DMS79 treated with DMSO at 0.1 percent for 48 hours (cell line): Measurements from ENCODE around the gene PAM.

Source experiments
- DNase-seq: peaks from one replicate; lab custom pipeline; 2025; lab: John Stamatoyannopoulos, UW

PAM gene

GRCh38 chr5:102860035-102860434, 104.9 kb downstream of the PAM start:
- DNase-seq, result no peak

GRCh38 chr5:102863058-102863457, 108.0 kb downstream of the PAM start:
- no peak for DNase-seq

GRCh38 chr5:102863764-102864560, 108.9 kb downstream of the PAM start:
- peak; percentile 76 for DNase-seq

- DNase-seq, result peak; percentile 32
Measured at GRCh38 chr5:102865171-102865509, 110.0 kb downstream of the PAM start.

GRCh38 chr5:102865510-102866236, 110.6 kb downstream of the PAM start:
- DNase-seq, result no peak

GRCh38 chr5:102866237-102866600, 111.1 kb downstream of the PAM start:
- peak; percentile 29 for DNase-seq

- no peak for DNase-seq
Measured at GRCh38 chr5:102867992-102868662, 113.0 kb downstream of the PAM start.

- DNase-seq, result no peak
Measured at GRCh38 chr5:102869230-102869629, 114.1 kb downstream of the PAM start.

- no peak for DNase-seq
Measured at GRCh38 chr5:102873379-102873932, 118.4 kb downstream of the PAM start.

GRCh38 chr5:102874054-102874453, 118.9 kb downstream of the PAM start:
- DNase-seq, result no peak

- DNase-seq, result no peak
Measured at GRCh38 chr5:102875721-102876123, 120.6 kb downstream of the PAM start.

GRCh38 chr5:102876610-102877009, 121.5 kb downstream of the PAM start:
- no peak for DNase-seq

GRCh38 chr5:102879741-102880140, 124.6 kb downstream of the PAM start:
- DNase-seq, result no peak

- no peak for DNase-seq
Measured at GRCh38 chr5:102886586-102886985, 131.5 kb downstream of the PAM start.

GRCh38 chr5:102888483-102888882, 133.4 kb downstream of the PAM start:
- no peak for DNase-seq

GRCh38 chr5:102889033-102889432, 133.9 kb downstream of the PAM start:
- no peak for DNase-seq

GRCh38 chr5:102890133-102890532, 135.0 kb downstream of the PAM start:
- DNase-seq, result no peak

- no peak for DNase-seq
Measured at GRCh38 chr5:102891175-102891574, 136.1 kb downstream of the PAM start.

GRCh38 chr5:102893942-102894341, 138.8 kb downstream of the PAM start:
- DNase-seq, result no peak

GRCh38 chr5:102895234-102895633, 140.1 kb downstream of the PAM start:
- DNase-seq, result no peak

- DNase-seq, result no peak
Measured at GRCh38 chr5:102895976-102896375, 140.9 kb downstream of the PAM start.

GRCh38 chr5:102901424-102902134, 146.5 kb downstream of the PAM start:
- no peak for DNase-seq
